ENCODE results near the gene ELF2.
A peak's percentile ranks its signal among the peaks of the same experiment; 100 is the strongest.
"Not testable (repeated sequence)": the region's sequence is repeated elsewhere in the genome, so short reads cannot be mapped to it uniquely, and the experiment has no call there.

ELF2 gene

GRCh38 chr4:139142087-139142486 is 34.9 kb downstream of the ELF2 start:
- DNase-seq, result no peak

DNA sequence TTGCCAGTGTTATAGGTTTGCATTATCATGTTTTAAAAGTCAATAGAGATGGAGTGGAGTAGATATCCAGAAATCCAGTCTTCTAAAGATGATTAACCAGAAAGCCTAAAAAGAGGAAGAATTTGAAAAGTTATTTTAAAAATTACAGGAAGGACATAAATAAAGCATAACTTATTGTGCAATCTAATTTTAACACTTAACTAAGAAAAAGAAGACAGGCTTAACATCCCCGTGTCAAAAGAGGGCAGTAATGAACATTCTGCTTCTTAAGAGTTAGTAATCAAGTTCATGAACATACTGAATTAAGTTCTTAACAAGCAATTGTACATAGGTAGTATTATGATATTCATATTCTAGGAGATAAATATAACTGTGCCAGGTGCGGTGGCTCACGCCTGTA is 39.3 kb downstream of the ELF2 start:
- no peak for DNase-seq

- DNase-seq, result no peak
These were observed 42.6 kb downstream of the ELF2 start for GRCh38 chr4:139134403-139134802.

DNA sequence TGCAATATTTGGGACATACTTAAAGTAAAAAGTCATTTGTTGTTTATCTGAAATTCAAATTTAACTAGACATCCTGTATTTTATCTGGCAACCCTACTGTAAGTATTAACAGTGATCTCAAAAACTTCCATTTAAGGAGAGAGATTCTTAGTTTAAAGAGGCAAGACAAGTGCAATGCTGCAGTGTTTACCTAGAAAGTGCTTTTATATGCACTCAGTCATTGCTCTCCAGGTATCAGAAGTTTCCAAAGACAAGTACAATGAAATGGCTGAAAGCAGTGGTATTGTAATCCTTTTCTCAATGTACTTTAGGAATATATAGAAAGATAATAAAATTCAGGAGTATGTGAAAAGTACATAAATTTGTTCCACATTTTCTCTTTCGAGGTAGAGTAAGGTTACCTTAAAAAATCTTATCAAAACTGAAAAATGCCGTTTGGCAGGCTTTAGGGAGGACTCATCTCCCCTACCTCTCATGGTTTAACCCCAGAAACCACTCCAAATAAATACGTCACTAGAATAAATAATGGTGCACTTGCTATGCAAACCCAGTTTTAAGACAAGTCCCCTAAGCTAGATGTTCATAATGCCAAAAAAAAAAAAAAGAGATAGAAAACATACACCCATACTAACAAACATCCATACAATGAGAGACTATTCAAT is 45.7 kb downstream of the ELF2 start:
- no peak for DNase-seq

DNA sequence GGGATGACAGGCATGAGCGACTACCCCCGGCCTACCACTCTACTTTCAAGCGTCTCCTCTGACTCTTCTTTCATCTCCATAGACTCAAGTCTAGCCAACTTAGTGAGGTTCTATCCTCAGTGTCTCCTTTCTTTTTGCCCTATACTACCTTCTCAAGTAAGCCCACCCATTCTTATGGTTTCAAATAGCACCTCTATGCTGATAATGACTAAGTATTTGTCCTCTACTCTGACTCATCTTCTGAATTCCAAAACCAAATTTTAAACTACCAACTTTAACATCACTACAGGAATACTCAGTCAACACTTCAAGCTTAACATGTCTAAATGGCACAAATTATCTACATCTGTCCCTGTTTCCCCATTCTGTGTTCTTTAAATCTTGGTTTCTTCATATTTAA is 47.8 kb downstream of the ELF2 start:
- DNase-seq, result no peak

GRCh38 chr4:139126898-139127297 is 50.1 kb downstream of the ELF2 start:
- no peak for DNase-seq

- no peak for DNase-seq
These were observed 53.1 kb downstream of the ELF2 start for GRCh38 chr4:139123910-139124309.

DNA sequence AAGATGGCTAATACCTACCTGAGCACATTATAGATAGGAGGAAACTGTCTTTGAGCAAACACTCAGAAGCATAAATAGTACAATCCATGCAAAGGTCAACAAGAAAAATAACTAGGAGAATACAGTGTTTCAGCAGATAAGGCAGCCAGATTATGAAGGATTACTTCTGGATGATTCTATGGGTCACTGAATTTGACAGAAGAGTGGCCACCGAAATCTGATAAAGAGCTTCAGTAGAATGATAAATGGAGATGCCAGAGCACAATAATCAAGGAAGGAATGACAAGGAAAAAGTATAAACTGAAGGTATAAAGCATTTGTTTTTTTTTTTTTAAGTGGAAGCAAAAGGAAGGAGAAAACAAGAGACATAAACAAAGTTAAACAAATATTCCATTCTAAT is 58.7 kb downstream of the ELF2 start:
- no peak for DNase-seq

- no peak for DNase-seq
These were observed 61.8 kb downstream of the ELF2 start for GRCh38 chr4:139115226-139115625.

DNA sequence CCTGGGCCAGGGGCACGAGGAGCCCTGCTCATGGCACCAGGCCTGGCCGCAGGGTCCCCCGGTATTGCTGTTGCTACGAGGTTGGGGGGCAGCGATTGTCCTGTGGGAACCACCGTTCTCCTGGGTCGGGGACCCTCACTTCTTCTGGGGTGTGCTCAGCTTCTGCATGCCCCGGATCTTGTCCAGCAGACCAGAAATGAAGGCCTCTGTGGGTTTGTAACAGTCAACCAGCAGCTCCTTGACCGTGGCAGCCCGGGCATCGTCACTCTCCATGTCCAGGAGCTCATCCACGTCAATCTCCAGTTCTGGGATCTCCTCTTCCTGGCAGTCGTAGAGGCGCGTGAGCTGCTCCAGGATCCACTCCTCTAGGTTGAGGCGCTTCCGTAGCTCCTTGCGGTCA is 62.2 kb downstream of the ELF2 start:
- DNase-seq, result not testable (repeated sequence)

- no peak for DNase-seq
These were observed 64.4 kb downstream of the ELF2 start for GRCh38 chr4:139112650-139113049.

GRCh38 chr4:139108567-139109128 is 68.4 kb downstream of the ELF2 start:
- no peak for DNase-seq

GRCh38 chr4:139099366-139099982 is 77.5 kb downstream of the ELF2 start:
- peak; percentile 82 for DNase-seq

- DNase-seq, result no peak
These were observed 84.7 kb downstream of the ELF2 start for GRCh38 chr4:139092271-139092670.

DNA sequence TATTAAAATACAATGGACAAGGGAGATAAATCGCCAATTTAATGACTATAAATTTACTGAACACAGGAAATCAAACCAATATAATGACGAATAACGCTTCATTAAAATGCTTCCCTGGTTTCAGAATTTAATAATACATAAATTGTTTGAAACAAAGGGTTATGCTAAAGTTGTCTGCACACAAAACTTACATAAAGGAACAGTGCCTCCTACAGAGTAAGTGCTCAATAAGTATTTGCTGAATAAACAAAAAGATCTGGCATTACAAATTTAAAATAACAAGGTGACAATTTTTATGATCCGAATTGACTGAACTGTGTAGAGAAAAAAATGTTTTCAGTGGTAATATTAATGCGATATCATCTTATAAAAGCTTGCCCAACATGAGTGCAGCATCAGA is 91.9 kb downstream of the ELF2 start:
- DNase-seq, result no peak

- DNase-seq, result peak; percentile 37
These were observed 92.3 kb downstream of the ELF2 start for GRCh38 chr4:139084804-139085093.

DNA sequence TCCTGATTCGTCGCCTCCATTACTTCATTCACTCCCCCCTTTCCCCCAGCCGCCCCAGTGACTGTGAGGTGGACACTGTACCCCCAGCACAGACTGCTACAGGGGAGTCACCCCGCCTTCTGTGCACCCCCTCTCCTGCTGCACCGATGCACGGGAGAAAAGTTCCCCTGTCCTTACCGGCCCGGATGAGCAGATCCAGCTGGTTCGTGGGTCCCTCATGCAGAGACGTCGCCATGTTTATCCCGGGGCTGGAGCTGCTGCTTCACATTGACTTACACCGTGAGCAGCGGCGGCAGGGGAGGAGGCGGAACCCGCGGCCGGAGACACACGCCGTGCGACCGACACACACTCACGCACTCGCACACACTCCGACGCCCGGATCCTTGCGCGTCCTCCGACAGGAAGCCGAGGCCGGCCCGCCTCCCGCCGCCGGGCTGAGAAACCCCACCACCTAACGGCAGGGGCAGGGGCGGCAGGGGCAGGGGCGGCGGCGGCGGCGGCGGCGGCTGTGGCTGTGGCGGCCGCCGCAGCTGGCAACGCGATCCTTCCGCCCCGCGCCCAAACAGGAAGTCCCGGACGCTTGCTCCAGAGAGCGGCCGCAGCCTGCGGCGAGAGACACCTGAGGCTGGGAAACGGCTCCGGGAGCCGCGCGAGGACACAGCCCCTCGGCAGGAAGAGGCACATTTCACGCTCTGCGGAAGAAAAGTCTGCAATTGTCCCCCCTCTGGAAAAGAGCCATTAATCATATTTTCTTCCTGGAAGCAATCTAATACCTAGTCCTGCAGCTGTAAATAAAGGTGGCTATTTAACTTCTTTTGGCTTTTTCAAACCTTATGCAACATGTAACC is 92.8 kb downstream of the ELF2 start:
- DNase-seq, result peak; percentile 82

GRCh38 chr4:139083607-139083955 is 93.4 kb downstream of the ELF2 start:
- DNase-seq, result peak; percentile 81

GRCh38 chr4:139082750-139083606 is 94.0 kb downstream of the ELF2 start:
- DNase-seq, result peak; percentile 98

- no peak for DNase-seq
These were observed 98.1 kb downstream of the ELF2 start for GRCh38 chr4:139078926-139079325.

- no peak for DNase-seq
These were observed 99.3 kb downstream of the ELF2 start for GRCh38 chr4:139077567-139078355.
